ENCODE data around the gene GPT2. TPM values are rescaled to one million over a fixed set of nuclear protein-coding genes. Genes with fewer than 3 reads are reported as not detected.
A peak's percentile ranks its signal among the peaks of the same experiment; 100 is the strongest.

The GPT2 gene
- total RNA-seq, 1 donor from 2014 or later: 7.9 TPM

- H3K36me3 ChIP-seq: no peaks in the 10 kb centered on the region
- no peaks in the 10 kb centered on the region for H3K27me3 ChIP-seq
- no peak for TF ChIP-seq CTCF (IDR thresholded peaks at IDR 0.05)
- intact Hi-C loops (cut with DNase I): loop anchor here (2.0 to 5.0 kb wide), 2 partner anchors 27 to 1504 kb away; partner anchors contain the start of gene SIAH1
- H3K27ac ChIP-seq: peak overlapping the region; percentile 41 to 42
- no peak for DNase-seq (ENCODE audit: low spot score in 2 of 2)
- peak overlapping the region; percentile 84 to 93 for H3K4me3 ChIP-seq
- H3K4me1 ChIP-seq: peaks cover 0 to 6% of the 10 kb centered on the region in 2 donors
- no peaks in the 10 kb centered on the region for H3K9me3 ChIP-seq
Measured at GRCh38 chr16:46883353-46883689, 841 bp upstream of the GPT2 start.

GRCh38 chr16:46884513-46885293 is 541 bp downstream of the GPT2 start:
- H3K27me3 ChIP-seq: no peaks in the 10 kb centered on the region
- DNase-seq (ENCODE audit: low spot score in 2 of 2): no peak
- H3K36me3 ChIP-seq: no peaks in the 10 kb centered on the region
- H3K4me3 ChIP-seq: peak overlapping the region; percentile 84 to 93
- intact Hi-C loops (cut with DNase I): loop anchor here (1.0 to 5.0 kb wide), 4 partner anchors 53 to 1503 kb away; partner anchors contain the start of genes C16orf87, DNAJA2, ORC6 and SIAH1
- TF ChIP-seq CTCF (IDR thresholded peaks at IDR 0.05): peak in 1 of 3 experiments; percentile 3
- H3K4me1 ChIP-seq: peaks cover 0 to 6% of the 10 kb centered on the region in 2 donors
- no peaks in the 10 kb centered on the region for H3K9me3 ChIP-seq
- peak overlapping the region in 1 of 2 donors; percentile 63 for H3K27ac ChIP-seq

GRCh38 chr16:46885960-46886763 is 2.0 kb downstream of the GPT2 start:
- H3K4me1 ChIP-seq: peaks cover 0 to 6% of the 10 kb centered on the region in 2 donors
- DNase-seq (ENCODE audit: low spot score in 2 of 2): peak in 1 of 2 donors; percentile 13
- TF ChIP-seq CTCF (IDR thresholded peaks at IDR 0.05): no peak
- no peaks in the 10 kb centered on the region for H3K36me3 ChIP-seq
- intact Hi-C loops (cut with DNase I): loop anchor here (2.0 kb wide), 1 partner anchor 197 kb away; the partner anchor contains the start of genes ORC6 and VPS35
- no peak overlapping the region for H3K4me3 ChIP-seq
- H3K27ac ChIP-seq: peak overlapping the region in 1 of 2 donors; percentile 63
- H3K9me3 ChIP-seq: no peaks in the 10 kb centered on the region
- no peaks in the 10 kb centered on the region for H3K27me3 ChIP-seq

- intact Hi-C loops (cut with DNase I): no loop called here
- H3K27me3 ChIP-seq: no peaks in the 10 kb centered on the region
- no peak for TF ChIP-seq CTCF (IDR thresholded peaks at IDR 0.05)
- DNase-seq (ENCODE audit: low spot score in 2 of 2): no peak
- H3K4me1 ChIP-seq: peaks cover 0 to 6% of the 10 kb centered on the region in 2 donors
- no peaks in the 10 kb centered on the region for H3K36me3 ChIP-seq
- H3K4me3 ChIP-seq: no peak overlapping the region
- H3K9me3 ChIP-seq: no peaks in the 10 kb centered on the region
- H3K27ac ChIP-seq: peak overlapping the region in 1 of 2 donors; percentile 63
Measured at GRCh38 chr16:46886764-46887523, 2.8 kb downstream of the GPT2 start.

GRCh38 chr16:46887524-46887854 is 3.3 kb downstream of the GPT2 start:
- TF ChIP-seq CTCF (IDR thresholded peaks at IDR 0.05): no peak
- Histone ChIP-seq H3K27ac (no peak overlapping the region), H3K36me3 (no peaks in the 10 kb centered on the region), H3K9me3 (no peaks in the 10 kb centered on the region), H3K4me3 (no peak overlapping the region), H3K27me3 (no peaks in the 10 kb centered on the region), H3K4me1 (peaks cover 0 to 6% of the 10 kb centered on the region in 2 donors)
- intact Hi-C loops (cut with DNase I): no loop called here
- no peak for DNase-seq (ENCODE audit: low spot score in 2 of 2)
